ENCODE results near the gene ANKRD26. TPM values are rescaled to one million over a fixed set of nuclear protein-coding genes. Genes with fewer than 3 reads are reported as not detected.

Gene ANKRD26
- total and polyA plus RNA-seq, 11 donors: 5.0 to 10.9 (median 9.3) TPM

DNA sequence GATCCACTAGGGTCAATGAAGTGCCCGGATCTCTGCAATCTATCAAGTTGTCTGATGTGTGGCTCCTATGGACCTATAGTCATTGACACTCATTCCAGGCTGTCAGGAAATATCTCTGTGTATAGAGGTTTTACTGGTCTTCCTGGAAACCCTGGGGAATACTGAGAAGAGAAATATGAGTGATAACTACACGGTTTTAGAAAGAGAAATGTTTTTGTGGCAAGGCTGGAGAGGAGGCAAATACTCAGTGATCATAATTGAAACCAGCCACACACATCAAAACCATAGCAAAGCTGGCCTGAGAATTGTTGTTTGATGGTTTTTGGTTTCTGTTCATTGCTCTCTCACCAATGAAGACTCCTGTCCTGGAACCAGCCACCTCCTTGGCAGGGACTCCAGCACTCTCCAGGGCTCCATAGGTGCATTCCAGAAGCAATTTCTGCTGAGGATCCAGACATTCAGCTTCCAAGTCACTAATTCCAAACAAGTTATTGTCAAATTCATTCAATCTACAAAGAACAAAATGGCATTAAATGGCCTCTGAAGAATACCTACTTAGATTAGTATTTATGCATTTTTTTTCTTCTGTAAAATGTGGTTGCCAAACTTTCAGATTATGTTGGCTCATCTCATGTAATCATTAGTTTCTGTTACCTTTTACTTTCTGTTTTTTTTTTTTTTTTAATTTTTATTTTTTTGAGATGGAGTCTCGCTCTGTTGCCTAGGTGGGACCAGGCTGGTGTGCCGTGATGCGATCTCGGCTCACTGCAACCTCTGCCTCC lies 131.0 kb downstream of the ANKRD26 start:
- Histone ChIP-seq H3K27me3 (no peaks in the 10 kb centered on the region), H3K4me1 (no peaks in the 10 kb centered on the region), H3K36me3 (peaks cover 0 to 10% (median 0%) of the 10 kb centered on the region in 9 donors), H3K9me3 (no peaks in the 10 kb centered on the region), H3K4me3 (no peak overlapping the region), H3K27ac (no peak overlapping the region)
- 89 to 92% (median 91%) methylated on average over 6 of the region's 6 CpGs for WGBS, 4 donors
- no peak for TF ChIP-seq POLR2A (IDR thresholded peaks at IDR 0.05)
- TF ChIP-seq, protein P1, sequence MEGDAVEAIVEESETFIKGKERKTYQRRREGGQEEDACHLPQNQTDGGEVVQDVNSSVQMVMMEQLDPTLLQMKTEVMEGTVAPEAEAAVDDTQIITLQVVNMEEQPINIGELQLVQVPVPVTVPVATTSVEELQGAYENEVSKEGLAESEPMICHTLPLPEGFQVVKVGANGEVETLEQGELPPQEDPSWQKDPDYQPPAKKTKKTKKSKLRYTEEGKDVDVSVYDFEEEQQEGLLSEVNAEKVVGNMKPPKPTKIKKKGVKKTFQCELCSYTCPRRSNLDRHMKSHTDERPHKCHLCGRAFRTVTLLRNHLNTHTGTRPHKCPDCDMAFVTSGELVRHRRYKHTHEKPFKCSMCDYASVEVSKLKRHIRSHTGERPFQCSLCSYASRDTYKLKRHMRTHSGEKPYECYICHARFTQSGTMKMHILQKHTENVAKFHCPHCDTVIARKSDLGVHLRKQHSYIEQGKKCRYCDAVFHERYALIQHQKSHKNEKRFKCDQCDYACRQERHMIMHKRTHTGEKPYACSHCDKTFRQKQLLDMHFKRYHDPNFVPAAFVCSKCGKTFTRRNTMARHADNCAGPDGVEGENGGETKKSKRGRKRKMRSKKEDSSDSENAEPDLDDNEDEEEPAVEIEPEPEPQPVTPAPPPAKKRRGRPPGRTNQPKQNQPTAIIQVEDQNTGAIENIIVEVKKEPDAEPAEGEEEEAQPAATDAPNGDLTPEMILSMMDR (IDR thresholded peaks at IDR 0.05): no peak
- intact Hi-C loops (cut with DNase I): no loop called here
- DNase-seq (no peak), ATAC-seq (no peak)

- no peaks in the 10 kb centered on the region for H3K4me1 ChIP-seq
- intact Hi-C loops (cut with DNase I): no loop called here
- no peaks in the 10 kb centered on the region for H3K27me3 ChIP-seq
- H3K36me3 ChIP-seq: peaks cover 0 to 10% (median 0%) of the 10 kb centered on the region in 9 donors
- H3K9me3 ChIP-seq: no peaks in the 10 kb centered on the region
- WGBS, 4 donors: 67 to 86% (median 79%) methylated on average over 3 of the region's 3 CpGs
- no peak overlapping the region for H3K4me3 ChIP-seq
- DNase-seq: no peak
- H3K27ac ChIP-seq: no peak overlapping the region
- ATAC-seq: no peak
- TF ChIP-seq, protein P1 (IDR thresholded peaks at IDR 0.05): no peak
- no peak for TF ChIP-seq POLR2A (IDR thresholded peaks at IDR 0.05)
Measured at GRCh38 chr10:26962835-26963234, 137.5 kb downstream of the ANKRD26 start.

- no peaks in the 10 kb centered on the region for H3K27me3 ChIP-seq
- H3K27ac ChIP-seq: no peak overlapping the region
- intact Hi-C loops (cut with DNase I): no loop called here
- WGBS, 4 donors: 87 to 89% (median 88%) methylated on average over 7 of the region's 7 CpGs
- TF ChIP-seq POLR2A (IDR thresholded peaks at IDR 0.05): no peak
- TF ChIP-seq, protein P1 (IDR thresholded peaks at IDR 0.05): no peak
- H3K36me3 ChIP-seq: no peaks in the 10 kb centered on the region
- DNase-seq: no peak
- no peak overlapping the region for H3K4me3 ChIP-seq
- no peaks in the 10 kb centered on the region for H3K4me1 ChIP-seq
- no peaks in the 10 kb centered on the region for H3K9me3 ChIP-seq
- no peak for ATAC-seq
Measured at GRCh38 chr10:26960308-26960707, 140.0 kb downstream of the ANKRD26 start.

- no peaks in the 10 kb centered on the region for H3K27me3 ChIP-seq
- H3K27ac ChIP-seq: no peak overlapping the region
- no peak for DNase-seq
- no peak for ATAC-seq
- H3K36me3 ChIP-seq: no peaks in the 10 kb centered on the region
- H3K4me1 ChIP-seq: no peaks in the 10 kb centered on the region
- TF ChIP-seq, protein P1 (IDR thresholded peaks at IDR 0.05): no peak
- no peak for TF ChIP-seq POLR2A (IDR thresholded peaks at IDR 0.05)
- H3K9me3 ChIP-seq: no peaks in the 10 kb centered on the region
- intact Hi-C loops (cut with DNase I): no loop called here
- WGBS, 4 donors: 87 to 94% (median 90%) methylated on average over 6 of the region's 6 CpGs
- no peak overlapping the region for H3K4me3 ChIP-seq
Measured at GRCh38 chr10:26959841-26960240, 140.5 kb downstream of the ANKRD26 start.

Other genes starting within 250 kb of the ANKRD26 start
- 10 to 100 TPM; 17.0 to 50.0 (median 29.2) TPM for gene ABI1, start 239.5 kb downstream of the ANKRD26 start, total RNA-seq
- gene ABI1, start 239.5 kb downstream of the ANKRD26 start, polyA plus RNA-seq: 10 to 100 TPM in 1 of 2 donors, 1 to 10 TPM in 1; 8.5 to 25.6 TPM
- 100 to 1,000 TPM in 6 of 9 donors, 10 to 100 TPM in 3; 62.1 to 110 (median 102) TPM for gene YME1L1, start 53.9 kb upstream of the ANKRD26 start, total RNA-seq
- gene YME1L1, start 53.9 kb upstream of the ANKRD26 start, polyA plus RNA-seq: 10 to 100 TPM; 22.4 to 85.3 TPM
- gene MASTL, start 54.9 kb upstream of the ANKRD26 start, total RNA-seq: 1 to 10 TPM; 1.4 to 6.1 (median 2.3) TPM
- gene MASTL, start 54.9 kb upstream of the ANKRD26 start, polyA plus RNA-seq: 1 to 10 TPM; 1.1 to 2.4 TPM
- gene ACBD5, start 140.3 kb upstream of the ANKRD26 start, total RNA-seq: 10 to 100 TPM; 48.8 to 86.0 (median 72.9) TPM
- gene ACBD5, start 140.3 kb upstream of the ANKRD26 start, polyA plus RNA-seq: 10 to 100 TPM; 28.3 to 41.1 TPM

Measured in heart left ventricle (tissue), 16 donors.